HT-29 (cell line): ENCODE measurements around the gene SPATA19. TPM values are rescaled to one million over a fixed set of nuclear protein-coding genes. Genes with fewer than 3 reads are reported as not detected.

Experiments
- DNase-seq: peaks from one replicate; pipeline ENCODE4 v3.0.0-alpha.2; 2015; ENCODE audit warnings: low spot score
- total RNA-seq: library from RNA; depleted of rRNA; stranded (reverse); fragments of >200 nt; shearing (Covaris generic); gene quantifications from 2 replicates; pipeline ENCODE4 v1.2.3, GENCODE V29; 2014

Gene SPATA19
- total RNA-seq, 1 experiment from 2014 or later = not detected

DNA sequence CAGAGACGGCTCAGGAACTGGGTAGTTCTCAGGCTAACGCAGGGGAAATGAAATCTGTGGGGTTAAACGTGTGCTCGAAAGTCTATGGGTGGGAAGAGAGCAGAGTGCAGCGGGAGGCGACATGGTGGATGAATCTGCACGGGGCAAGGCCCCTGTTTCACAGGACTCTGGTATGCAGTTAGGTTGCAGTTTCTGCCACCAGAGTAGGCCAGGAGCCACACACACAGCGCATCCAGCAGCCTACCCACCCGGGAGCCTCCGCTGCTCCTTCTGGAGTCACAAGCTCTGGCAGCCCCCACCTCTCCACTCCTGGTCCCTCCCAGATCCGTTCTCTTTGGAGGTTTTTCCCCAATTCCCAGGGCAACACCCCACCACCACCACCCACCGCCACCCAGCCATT lies 27.0 kb downstream of the SPATA19 start:
- DNase-seq = no peak

DNA sequence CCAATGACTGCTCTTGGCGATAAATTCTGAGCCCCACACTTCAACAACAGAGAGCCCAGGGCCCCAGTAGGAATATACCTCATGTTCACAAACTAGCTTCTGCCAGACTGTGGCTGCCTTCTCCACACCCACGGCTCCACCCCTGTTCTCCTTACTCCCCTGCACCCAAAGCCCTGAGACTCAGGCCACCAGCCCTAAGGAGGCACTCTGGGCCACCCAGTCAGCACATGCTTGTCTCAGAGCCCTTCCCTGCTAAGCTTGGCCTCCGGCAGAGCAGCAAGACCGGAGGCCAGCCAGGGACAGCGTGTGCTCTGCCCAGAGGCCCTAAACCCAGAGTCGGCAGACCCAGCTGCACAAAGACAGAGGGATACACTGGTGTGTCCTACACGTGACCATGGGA lies 27.9 kb downstream of the SPATA19 start:
- DNase-seq = no peak

- DNase-seq = no peak
Measured at GRCh38 chr11:133816146-133816870, 29.0 kb downstream of the SPATA19 start.

DNA sequence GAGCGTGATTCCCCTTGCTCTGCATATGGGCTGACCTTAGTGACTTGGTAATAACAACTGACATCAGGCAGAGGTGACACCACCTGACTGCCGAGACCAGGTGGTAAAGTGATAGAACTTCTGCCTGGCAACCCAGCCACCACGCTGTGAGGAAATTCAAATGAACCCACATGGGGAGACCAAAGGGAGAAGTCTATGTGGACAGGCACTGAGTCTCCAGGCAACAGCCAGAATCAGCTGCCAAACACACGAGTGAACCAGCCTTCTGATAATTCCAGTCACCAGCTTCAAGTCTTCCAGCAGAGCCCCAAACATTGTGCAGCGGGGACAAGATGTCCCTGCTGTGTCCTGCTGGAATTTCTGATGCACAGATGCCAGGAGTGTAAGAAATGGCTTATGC lies 29.7 kb downstream of the SPATA19 start:
- no peak for DNase-seq

DNA sequence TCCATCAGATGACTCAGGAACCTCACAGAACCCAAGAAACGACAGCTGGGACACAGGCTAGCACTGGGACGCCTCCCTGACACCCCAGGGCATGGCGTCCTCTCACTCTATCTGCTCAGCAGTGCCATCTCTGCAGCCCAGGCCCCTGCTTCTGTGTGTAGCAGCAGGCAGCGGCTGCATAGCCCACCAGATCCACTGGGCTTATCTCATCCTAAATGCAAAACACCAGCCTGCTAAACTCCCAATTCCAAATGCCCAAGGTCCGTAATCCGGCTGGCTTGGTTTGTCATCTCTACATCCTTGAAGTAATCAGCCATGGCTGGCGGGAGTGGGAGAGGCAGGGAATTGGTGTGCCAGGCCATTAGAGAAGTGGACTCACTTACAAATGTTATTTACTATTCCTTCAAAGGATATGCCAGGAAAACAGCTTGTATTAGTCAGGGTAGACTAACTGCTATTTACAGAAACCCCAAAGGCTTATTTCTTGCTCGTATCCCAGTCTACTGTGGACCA lies 30.7 kb downstream of the SPATA19 start:
- no peak for DNase-seq

DNA sequence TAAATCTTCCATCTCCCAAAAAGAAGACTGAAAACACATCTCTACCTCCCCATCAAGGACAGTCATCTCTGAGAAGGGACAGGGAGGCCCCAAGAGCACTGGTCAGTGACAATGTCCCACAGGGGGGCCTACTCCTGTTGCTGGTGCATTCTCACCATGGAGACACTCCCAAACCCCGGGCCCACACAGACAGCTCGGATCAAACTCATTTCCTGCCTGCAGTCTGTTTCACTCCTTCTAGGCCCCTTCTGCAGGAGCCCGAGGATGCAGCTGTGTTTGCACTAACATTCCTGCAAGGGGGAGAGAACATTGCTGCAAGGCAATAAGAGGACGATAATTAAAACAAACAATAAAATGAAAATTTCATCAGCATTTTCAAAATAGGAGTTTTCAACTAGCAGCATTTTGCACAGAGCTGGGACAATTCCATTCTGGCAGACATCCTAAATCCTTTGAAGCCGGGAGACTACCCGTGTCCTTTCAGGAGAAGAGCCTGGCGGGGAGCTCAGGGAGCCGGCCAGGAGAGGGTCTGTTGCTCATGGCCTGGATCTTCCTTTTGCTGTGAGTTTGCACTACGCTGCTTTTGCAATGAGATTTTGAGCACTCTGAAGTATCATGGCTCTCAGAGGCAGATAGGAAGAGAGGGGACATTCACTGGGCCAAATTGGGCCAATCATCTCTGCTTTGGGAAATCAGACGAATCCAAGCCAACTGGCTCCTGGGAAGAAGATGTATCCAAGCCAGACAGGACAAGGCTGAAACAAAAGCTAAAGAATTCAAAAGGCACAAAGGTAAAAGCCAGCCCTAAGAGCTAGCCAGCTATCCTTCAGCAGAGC lies 33.2 kb downstream of the SPATA19 start:
- DNase-seq = no peak

- DNase-seq = no peak
Measured at GRCh38 chr11:133810766-133811165, 34.5 kb downstream of the SPATA19 start.

- DNase-seq = no peak
Measured at GRCh38 chr11:133809569-133810491, 35.5 kb downstream of the SPATA19 start.

GRCh38 chr11:133808393-133809140 lies 36.7 kb downstream of the SPATA19 start:
- DNase-seq = no peak

- DNase-seq = no peak
Measured at GRCh38 chr11:133803026-133803425, 42.3 kb downstream of the SPATA19 start.

DNA sequence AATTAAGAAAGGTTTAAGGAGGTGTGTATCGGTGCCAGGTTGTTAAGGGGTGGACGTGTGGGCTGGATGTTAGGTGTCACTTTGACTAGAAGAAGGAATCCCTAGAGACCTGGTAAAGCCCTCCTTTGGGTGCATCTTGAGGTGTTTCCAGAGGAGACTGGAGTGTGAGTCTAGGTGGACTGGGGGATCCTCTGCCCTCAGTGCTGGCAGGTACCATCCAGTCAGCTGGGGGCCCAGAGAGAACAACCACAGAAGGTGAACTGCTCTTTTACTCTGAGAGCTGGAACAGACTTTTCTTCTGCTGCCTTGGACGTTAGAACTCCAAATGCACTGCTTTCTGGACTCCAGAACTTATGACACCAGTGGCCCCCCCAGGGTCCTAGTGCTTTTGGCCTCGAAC lies 44.0 kb downstream of the SPATA19 start:
- DNase-seq = no peak

DNA sequence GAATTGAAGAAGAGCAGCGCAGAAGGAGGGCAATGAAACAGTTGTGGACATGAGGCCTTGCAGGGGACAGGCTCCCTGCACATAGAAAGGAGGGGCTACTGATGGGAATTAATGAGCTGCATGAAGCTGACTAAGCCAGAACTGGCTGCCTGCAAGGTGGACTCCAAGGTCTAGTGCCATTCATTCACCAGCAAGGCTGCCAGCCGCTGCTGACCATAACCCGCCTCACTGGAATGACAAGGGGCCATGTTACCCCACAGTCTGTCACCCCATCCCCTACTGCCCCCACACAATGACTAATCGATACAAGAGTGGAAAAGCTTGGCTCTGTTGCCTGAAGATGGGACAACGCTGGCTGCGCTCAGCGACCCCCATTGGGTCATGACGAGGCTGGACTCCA lies 44.6 kb downstream of the SPATA19 start:
- no peak for DNase-seq

DNA sequence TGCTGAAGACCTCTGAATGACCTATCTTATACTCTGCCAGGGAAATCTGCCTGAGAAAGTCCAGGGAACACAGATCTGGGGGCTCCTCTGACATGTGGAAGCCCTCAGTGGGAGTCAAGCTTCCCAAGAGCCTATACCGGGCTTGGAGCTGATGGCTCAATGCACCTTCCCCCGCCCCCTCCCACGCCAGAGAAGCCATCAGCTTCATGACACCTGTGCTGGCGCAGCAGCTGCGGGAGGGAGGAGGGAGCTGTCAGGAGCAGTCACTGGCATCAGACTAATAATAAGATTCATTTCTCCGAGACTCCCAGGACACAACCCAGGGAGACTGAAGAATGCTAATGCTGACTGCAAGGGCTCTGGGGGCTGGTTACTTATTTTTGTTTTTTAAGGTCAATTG lies 47.8 kb downstream of the SPATA19 start:
- no peak for DNase-seq

DNA sequence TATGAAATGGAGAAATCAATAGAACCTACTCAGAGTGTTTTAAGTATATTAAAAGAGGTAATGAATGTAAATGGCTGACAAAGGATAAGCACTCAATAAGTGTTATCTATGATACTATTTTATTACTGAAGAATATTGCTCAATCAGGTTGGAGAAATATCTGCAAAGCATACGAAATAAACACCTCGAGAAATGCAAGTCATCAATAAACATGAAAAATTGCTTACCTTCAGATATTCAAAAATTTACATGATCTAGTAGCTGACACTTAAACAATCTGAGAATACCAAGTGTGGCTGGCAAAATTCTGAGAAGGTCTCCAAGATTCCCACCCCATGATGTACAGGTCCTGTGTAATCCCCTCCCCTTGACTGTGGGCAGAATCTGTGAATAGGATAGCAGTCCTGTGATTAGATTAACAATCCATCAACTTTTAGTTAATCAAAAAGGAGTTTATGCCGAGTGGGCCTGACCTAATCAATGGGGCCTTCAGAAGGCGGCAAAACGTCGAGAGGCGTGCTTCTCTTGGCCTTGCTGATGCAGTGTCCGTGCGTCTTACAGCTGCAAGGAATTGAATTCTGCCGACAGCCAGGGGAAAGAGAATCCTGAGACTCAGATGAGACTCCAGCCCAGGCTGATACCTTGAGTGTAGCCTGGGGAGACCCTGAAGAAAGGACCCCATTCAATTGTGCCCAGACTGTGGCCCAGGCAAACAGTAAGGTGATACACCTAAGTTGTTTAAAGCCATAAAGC lies 49.1 kb downstream of the SPATA19 start:
- no peak for DNase-seq

- no peak for DNase-seq
Measured at GRCh38 chr11:133795088-133795487, 50.2 kb downstream of the SPATA19 start.

GRCh38 chr11:133794205-133794604 lies 51.1 kb downstream of the SPATA19 start:
- DNase-seq = no peak

- no peak for DNase-seq
Measured at GRCh38 chr11:133793271-133794035, 51.9 kb downstream of the SPATA19 start.

- no peak for DNase-seq
Measured at GRCh38 chr11:133790995-133791394, 54.3 kb downstream of the SPATA19 start.
